Measurements from ENCODE around the gene MX2. TPM values are rescaled to one million over a fixed set of nuclear protein-coding genes. Genes with fewer than 3 reads are reported as not detected.

Gene MX2
- total and polyA plus RNA-seq, 2 of the 4 experiments (the other 2 are of a cell fraction), result 0.53 to 0.54 TPM

- Histone ChIP-seq H4K91ac (ENCODE audit: insufficient read depth, low read depth, low read length) (no peak overlapping the region), H3K9me1 (ENCODE audit: insufficient read depth, low read length) (no peaks in the 10 kb centered on the region), H3K18ac (ENCODE audit: low read depth, low read length) (no peak overlapping the region), H3K56ac (ENCODE audit: extremely low read depth, insufficient read depth, low read length) (no peak overlapping the region), H3K27me3 (ENCODE audit: control insufficient read depth, insufficient read depth, low read length) (no peaks in the 10 kb centered on the region; the same call in 1 of the 2 replicates), H3K9ac (ENCODE audit: low read depth, low read length) (no peak overlapping the region), H3K4me3 (ENCODE audit: insufficient read depth, low read depth, low read length) (no peak overlapping the region), H3K36me3 (ENCODE audit: control insufficient read depth, insufficient read depth, low read length) (no peaks in the 10 kb centered on the region), H2BK5ac (ENCODE audit: low read depth, low read length, poor library complexity, severe bottlenecking) (no peak overlapping the region), H2AK9ac (replicated peaks; ENCODE audit: low read depth, low read length, poor library complexity) (no peak overlapping the region), H4K5ac (ENCODE audit: low read depth, low read length) (no peak overlapping the region), H3K9me3 (ENCODE audit: control insufficient read depth, insufficient read depth, low read length) (no peaks in the 10 kb centered on the region), H4K8ac (ENCODE audit: low read depth in 2 of 2, low read length in 2 of 2) (no peak overlapping the region), H2BK20ac (ENCODE audit: low read depth, low read length) (no peak overlapping the region), H3K4me1 (ENCODE audit: control insufficient read depth, insufficient read depth, low read length) (no peaks in the 10 kb centered on the region), H2BK15ac (ENCODE audit: low read depth, low read length) (no peak overlapping the region), H3K27ac (ENCODE audit: insufficient read depth, low read length) (no peak overlapping the region), H3K4me2 (ENCODE audit: low read depth, low read length) (no peak overlapping the region), H3K14ac (replicated peaks; ENCODE audit: low read depth, low read length) (no peak overlapping the region), H3K79me1 (ENCODE audit: low read depth in 1 of 2, low read length in 2 of 2) (no peaks in the 10 kb centered on the region), H4K20me1 (ENCODE audit: insufficient read depth, low read length) (no peaks in the 10 kb centered on the region), H3K4ac (ENCODE audit: low read depth, low read length) (no peak overlapping the region), H2AK5ac (ENCODE audit: low read depth, low read length) (no peak overlapping the region), H2AFZ (replicated peaks; ENCODE audit: low read length, poor library complexity) (no peak overlapping the region), H2BK120ac (ENCODE audit: low read depth, low read length) (no peak overlapping the region), H3K23ac (ENCODE audit: low read depth, low read length) (no peak overlapping the region)
- no peak for ATAC-seq (ENCODE audit: low read depth)
- in situ Hi-C loops (cut with MboI; ENCODE audit: low sequenced_read_pairs), result no loop called here
- ChIA-PET CTCF (no interaction called here), POLR2A (ENCODE audit: unreplicated experiment) (no interaction called here)
- intact Hi-C loops (cut with micrococcal nuclease), result no loop called here
- no CpG with 5 or more reads among the region's 5 CpGs for WGBS, 2 experiments (ENCODE audit: extremely low coverage in 2 of 2, insufficient read length in 1 of 2)
- no peak for DNase-seq
- dilution Hi-C loops (cut with HindIII; ENCODE audit: low sequenced_read_pairs, unreplicated experiment), result no loop called here
- no peak for TF ChIP-seq CTCF (conservative IDR thresholded peaks at IDR 0.05; ENCODE audit: low read depth, low read length)
- TF ChIP-seq CHD1 (IDR thresholded peaks at IDR 0.05; ENCODE audit: low read depth, low read length), result no peak
- TF ChIP-seq NFE2L2 (IDR thresholded peaks at IDR 0.05; ENCODE audit: low read depth, low read length), result no peak
- TF ChIP-seq BHLHE40 (IDR thresholded peaks at IDR 0.05; ENCODE audit: low read depth, low read length), result no peak
- no peak for TF ChIP-seq ELK1 (IDR thresholded peaks at IDR 0.05; ENCODE audit: borderline replicate concordance, low read depth, low read length)
- TF ChIP-seq MAFK (IDR thresholded peaks at IDR 0.05; ENCODE audit: low read depth, low read length), result no peak
- no TSS peak for BruUV-seq (replicated peaks)
Observed at GRCh38 chr21:41375875-41376274, 14.0 kb downstream of the MX2 start.
